Subcutaneous adipose tissue (tissue), 4 donors: Measurements from ENCODE around the gene LRRC4C. TPM values are rescaled to one million over a fixed set of nuclear protein-coding genes. Genes with fewer than 3 reads are reported as not detected.

Experiments
- total RNA-seq, 4 donors: library from RNA; depleted of rRNA; stranded (reverse); fragments of >200 nt; gene quantifications; one replicate each; pipeline ENCODE4 v1.1.0, GENCODE V29; 2016
- TF ChIP-seq, protein P1 (sequence below): fragments of 450-650 bp; IDR thresholded peaks from one replicate; pipeline ENCODE4 v1.5.1; 2016; ENCODE audit warnings: low read depth, mild to moderate bottlenecking, control low read depth, antibody characterized with exemption, moderate library complexity

Gene LRRC4C
- total RNA-seq, 4 donors from 2014 or later, result 0.16 to 1.3 (median 1.0) TPM; not detected in 1

- TF ChIP-seq, protein P1, sequence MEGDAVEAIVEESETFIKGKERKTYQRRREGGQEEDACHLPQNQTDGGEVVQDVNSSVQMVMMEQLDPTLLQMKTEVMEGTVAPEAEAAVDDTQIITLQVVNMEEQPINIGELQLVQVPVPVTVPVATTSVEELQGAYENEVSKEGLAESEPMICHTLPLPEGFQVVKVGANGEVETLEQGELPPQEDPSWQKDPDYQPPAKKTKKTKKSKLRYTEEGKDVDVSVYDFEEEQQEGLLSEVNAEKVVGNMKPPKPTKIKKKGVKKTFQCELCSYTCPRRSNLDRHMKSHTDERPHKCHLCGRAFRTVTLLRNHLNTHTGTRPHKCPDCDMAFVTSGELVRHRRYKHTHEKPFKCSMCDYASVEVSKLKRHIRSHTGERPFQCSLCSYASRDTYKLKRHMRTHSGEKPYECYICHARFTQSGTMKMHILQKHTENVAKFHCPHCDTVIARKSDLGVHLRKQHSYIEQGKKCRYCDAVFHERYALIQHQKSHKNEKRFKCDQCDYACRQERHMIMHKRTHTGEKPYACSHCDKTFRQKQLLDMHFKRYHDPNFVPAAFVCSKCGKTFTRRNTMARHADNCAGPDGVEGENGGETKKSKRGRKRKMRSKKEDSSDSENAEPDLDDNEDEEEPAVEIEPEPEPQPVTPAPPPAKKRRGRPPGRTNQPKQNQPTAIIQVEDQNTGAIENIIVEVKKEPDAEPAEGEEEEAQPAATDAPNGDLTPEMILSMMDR, result no peak
Measured at GRCh38 chr11:40139536-40139935, 1319.9 kb downstream of the LRRC4C start.

DNA sequence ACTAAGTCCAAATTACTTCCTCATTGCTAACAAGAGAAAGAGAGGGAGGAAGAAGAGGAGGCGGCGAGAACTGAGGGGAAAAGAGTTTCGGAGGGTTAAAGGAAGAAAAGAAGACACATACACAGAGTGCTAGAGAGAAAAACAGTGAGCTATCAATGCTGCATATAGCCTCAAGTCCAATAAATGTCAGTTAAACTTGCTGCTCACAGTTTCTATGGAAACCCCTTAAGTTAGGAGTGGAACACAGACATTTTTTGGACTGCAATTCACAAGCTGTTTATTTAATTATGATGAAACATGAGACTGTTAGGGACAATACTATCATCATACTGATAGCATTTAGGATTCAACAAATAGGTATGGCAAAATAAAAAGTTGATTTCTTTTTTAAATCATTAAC lies 1320.4 kb downstream of the LRRC4C start:
- TF ChIP-seq, protein P1, result no peak

DNA sequence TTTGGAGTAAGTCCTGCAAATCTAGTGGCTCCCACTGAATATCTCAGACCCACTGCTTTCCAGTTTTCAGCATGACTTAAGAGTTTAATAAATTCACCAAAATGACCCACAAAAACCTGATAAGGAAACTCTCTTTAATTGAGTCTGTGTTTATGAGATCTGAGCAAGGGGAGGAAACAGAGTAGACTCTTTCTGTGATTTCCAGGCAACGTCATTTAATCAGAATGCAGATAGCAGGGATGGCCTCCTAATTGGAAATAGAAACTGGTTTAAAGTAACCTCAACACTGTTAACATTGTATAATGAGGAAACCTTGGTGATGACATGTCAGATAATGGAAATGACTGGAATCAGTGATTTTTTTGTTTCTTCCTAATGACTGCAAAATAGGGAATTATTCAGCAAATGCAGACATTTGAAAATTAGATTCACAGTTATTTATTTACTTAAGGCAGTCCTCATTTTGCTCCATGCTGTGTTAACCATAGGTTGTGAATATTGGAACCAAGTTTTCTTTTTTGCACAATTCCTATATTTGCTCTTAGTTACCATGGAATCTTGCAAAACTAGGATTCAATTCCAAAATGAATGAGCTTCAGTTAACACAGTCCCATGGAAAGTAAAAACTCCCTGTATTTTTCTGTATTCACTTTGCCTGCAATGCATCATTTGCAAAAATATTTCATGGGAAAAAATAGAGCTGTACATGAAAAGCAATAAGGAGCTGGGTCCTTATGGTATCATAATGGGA lies 1324.5 kb downstream of the LRRC4C start:
- TF ChIP-seq, protein P1, result no peak

- TF ChIP-seq, protein P1, result no peak
Measured at GRCh38 chr11:40133498-40133897, 1326.0 kb downstream of the LRRC4C start.

GRCh38 chr11:40132912-40133311 lies 1326.5 kb downstream of the LRRC4C start:
- TF ChIP-seq, protein P1, result no peak

DNA sequence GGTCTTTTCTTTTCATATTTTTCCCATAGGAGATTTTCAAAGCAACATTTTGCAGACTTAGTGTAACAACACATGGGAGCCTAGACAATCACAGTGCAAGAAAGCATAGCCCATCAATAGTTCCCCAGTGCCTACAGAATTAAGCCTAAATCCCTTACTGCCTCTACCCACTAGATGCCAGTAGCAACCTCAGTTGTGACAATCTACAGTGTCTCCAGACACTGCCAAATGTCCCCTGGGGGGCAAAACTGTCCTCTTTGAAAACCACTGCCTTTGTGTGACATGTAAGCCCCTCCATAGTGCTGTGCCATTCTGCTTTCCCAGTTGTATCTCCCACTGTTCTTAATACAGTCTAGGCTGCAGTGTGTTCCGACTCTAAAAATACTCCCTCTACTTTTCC lies 1329.0 kb downstream of the LRRC4C start:
- TF ChIP-seq, protein P1, result no peak

- TF ChIP-seq, protein P1, result no peak
Measured at GRCh38 chr11:40129266-40129665, 1330.2 kb downstream of the LRRC4C start.
